AG08395 (cell line): ENCODE measurements around the gene ATP8B3.

Source experiments
- DNase-seq: peaks from one replicate; pipeline ENCODE4 v3.0.0; 2012; ENCODE audit warnings: mixed read lengths, low spot score

Gene ATP8B3, protein sequence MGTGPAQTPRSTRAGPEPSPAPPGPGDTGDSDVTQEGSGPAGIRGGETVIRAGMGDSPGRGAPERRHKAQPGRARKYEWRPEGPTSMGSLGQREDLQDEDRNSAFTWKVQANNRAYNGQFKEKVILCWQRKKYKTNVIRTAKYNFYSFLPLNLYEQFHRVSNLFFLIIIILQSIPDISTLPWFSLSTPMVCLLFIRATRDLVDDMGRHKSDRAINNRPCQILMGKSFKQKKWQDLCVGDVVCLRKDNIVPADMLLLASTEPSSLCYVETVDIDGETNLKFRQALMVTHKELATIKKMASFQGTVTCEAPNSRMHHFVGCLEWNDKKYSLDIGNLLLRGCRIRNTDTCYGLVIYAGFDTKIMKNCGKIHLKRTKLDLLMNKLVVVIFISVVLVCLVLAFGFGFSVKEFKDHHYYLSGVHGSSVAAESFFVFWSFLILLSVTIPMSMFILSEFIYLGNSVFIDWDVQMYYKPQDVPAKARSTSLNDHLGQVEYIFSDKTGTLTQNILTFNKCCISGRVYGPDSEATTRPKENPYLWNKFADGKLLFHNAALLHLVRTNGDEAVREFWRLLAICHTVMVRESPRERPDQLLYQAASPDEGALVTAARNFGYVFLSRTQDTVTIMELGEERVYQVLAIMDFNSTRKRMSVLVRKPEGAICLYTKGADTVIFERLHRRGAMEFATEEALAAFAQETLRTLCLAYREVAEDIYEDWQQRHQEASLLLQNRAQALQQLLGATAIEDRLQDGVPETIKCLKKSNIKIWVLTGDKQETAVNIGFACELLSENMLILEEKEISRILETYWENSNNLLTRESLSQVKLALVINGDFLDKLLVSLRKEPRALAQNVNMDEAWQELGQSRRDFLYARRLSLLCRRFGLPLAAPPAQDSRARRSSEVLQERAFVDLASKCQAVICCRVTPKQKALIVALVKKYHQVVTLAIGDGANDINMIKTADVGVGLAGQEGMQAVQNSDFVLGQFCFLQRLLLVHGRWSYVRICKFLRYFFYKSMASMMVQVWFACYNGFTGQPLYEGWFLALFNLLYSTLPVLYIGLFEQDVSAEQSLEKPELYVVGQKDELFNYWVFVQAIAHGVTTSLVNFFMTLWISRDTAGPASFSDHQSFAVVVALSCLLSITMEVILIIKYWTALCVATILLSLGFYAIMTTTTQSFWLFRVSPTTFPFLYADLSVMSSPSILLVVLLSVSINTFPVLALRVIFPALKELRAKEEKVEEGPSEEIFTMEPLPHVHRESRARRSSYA (N-terminal part only)

GRCh38 chr19:1811942-1812425 is at the start of gene ATP8B3:
Gene ATP8B3, minus strand, starts transcription at chr19:1812276. Its CDS starts 540 bp downstream, at chr19:1811736.
- peak; percentile 99 for DNase-seq

DNA sequence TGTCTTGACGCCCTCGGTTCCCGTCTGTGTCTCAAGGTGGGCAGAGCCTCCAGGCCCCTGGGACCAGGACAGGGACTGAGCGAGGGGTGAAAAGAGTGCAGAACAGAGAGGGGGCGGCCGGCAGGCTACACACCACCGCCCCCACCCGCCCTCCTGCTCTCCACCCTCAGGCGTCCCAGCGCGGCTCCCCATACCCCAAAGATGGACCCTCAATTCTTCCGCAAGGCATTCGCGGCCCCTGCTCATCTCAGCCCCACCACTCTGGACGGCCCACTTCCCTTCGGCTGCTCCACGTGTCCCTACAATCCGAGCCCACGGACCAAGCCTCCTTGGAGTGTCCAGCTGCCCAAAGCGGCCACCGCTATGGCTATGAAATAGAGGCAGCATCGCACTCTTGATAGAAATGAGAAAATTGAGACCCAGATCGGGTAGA is 49.5 kb upstream of the ATP8B3 start:
- DNase-seq: no peak

GRCh38 chr19:1860821-1861598 is 48.9 kb upstream of the ATP8B3 start:
- no peak for DNase-seq

- DNase-seq: peak; percentile 68
These were observed 48.1 kb upstream of the ATP8B3 start for GRCh38 chr19:1860042-1860775.

DNA sequence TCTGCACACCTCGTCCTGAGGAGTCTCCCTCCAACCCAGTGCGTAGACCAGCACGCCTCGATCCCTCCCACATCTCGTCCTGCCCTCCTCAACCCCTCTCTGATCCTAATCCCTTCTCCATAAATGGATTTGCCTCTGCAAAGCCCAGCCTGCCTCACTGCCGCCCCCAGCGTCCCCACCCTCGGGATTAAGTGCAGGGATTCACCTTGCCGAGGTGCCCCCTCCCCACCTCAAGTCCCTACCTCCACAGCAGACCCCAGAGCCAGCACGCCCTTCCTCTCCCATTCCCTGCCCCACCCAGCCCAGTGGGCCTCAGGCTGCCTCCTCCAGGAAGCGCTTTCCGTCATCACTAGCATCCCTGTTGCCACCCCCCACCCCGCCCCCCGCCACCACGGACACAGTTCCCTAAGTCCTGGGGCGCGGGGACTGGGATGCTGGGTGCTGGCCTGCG is 47.3 kb upstream of the ATP8B3 start:
- no peak for DNase-seq

- no peak for DNase-seq
These were observed 46.5 kb upstream of the ATP8B3 start for GRCh38 chr19:1858412-1859081.

- DNase-seq: no peak
These were observed 45.7 kb upstream of the ATP8B3 start for GRCh38 chr19:1857648-1858326.

DNA sequence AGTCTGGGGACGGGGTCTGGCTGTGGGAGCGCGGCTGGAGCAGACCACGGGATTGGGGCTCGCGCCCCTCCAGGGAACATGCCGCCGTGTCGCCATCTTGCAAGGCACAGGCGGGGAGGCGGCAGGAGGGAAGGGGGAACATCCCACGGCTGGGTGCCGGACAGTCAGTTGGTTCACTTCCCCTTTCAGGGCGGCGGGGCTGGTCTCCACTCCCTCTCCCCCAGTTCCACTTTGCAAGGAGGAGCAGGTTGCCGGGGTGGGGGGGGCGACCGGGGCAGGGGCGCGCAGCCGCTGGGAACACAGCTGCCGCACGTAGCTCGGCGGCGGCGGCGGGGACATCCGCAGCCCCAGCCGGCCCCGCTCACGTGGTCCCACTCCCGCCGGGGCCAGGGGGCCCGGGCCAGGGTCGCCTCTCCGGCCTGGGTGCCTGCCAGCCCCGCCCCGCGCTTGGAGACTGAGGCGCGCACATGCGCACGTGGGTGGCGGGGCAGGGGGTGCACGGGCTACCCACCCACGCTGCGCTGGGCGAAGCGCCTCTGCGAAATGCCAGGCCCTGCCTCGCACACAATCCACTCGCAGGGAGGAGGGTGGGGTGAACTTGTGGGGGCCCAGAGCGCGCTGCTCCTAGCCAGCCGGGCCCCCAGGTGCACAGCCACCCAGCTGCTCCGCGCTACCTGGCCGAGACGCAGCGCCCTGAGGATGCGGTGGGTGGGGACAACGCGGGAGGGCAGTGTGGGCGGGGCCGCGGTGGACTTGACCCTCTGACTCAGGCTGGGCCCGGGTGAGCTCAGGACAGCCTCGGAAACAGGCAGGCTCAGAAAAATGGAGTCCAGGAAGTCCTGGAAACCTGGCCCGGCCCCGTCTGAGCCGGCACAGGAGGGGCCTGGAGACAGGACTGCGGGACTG is 44.9 kb upstream of the ATP8B3 start:
- DNase-seq: peak; percentile 84

- no peak for DNase-seq
These were observed 44.2 kb upstream of the ATP8B3 start for GRCh38 chr19:1856345-1856697.

GRCh38 chr19:1855828-1856255 is 43.8 kb upstream of the ATP8B3 start:
- no peak for DNase-seq

DNA sequence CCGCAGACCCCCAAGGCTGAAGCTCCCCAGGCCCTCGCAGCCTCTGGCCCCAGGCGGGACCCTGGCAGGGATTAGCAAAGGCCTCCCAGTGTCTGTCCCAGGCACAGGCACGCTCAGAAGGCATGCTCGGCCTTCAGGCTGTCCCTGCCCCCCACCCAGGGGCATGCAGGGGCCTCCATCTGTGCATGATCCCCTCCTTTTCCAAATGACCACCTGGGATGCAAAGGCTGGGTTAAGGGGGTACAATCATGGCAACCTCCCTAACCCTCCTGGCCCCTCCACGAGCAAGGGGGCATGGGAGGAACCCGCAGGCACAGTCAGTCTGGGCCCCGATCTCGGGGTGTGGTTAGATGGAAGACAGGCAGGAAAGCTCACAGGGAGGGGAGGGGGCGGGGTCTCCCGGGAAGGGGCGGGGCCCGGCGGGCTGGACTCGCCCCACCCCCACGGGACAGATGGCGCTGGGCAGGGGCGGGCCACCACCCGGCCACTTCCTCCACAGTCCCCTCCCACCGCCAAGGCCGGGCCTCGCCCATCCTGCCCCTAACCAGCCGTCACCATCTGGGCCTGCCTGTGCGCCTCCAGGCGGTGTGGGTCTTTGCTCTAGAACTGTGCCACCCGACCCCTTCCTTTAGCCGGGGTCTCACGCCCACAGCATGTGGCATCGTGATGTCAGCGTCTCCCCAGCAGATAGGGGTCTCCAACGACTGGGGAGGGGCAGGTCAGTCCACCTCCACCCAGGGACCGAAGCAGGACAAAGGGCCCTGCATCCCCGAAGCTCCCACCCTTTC is 43.2 kb upstream of the ATP8B3 start:
- DNase-seq: peak; percentile 98

DNA sequence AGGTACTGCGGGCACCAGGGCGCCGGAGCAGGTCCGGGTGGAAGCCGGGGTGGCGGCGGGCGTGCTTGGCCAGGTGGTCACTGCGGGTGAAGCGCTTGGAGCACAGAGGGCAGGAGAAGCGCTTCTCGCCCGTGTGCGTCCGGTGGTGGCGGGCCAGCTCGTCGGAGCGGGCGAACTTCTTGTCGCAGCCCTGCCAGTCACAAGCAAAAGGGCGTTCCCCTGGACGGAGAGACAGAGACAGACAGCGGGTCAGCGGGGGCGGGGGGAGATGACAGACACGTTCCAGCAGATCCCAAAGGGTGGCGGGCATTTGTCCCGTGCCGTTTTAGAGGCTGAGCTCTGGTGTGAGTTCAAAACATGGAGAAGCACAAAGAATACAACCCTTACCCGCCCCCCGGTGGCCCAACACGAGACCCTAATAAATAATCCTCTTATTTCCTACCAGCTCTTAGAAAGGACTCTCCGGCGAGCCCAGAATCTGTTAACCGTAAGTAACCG is 42.5 kb upstream of the ATP8B3 start:
- no peak for DNase-seq

DNA sequence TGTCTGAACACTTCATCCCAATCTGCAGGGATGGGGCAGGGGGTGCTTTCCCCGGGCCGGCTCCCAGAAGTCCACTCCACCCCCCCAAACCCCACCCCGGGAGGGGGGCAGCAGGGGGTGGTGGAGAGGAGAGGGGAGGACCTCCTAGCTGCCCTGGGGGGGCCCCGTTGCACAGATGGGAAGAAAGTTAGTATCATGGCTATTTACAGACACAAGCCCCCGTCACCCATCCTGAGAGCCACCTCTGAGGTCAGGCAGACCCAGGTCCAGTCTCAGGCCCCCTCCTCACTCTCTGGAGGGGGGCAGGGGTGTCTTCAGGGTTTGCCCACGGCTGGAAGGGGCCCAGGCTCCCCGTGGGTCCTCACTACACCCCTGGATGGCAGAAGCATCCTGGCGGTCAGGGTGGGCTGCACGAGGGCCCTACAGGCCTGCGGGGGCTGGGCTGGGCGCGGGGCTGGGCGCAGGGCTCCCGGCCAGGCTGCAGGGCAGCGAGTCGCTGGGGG is 42.0 kb upstream of the ATP8B3 start:
- DNase-seq: no peak

GRCh38 chr19:1853295-1854038 is 41.4 kb upstream of the ATP8B3 start:
- DNase-seq: peak; percentile 85

DNA sequence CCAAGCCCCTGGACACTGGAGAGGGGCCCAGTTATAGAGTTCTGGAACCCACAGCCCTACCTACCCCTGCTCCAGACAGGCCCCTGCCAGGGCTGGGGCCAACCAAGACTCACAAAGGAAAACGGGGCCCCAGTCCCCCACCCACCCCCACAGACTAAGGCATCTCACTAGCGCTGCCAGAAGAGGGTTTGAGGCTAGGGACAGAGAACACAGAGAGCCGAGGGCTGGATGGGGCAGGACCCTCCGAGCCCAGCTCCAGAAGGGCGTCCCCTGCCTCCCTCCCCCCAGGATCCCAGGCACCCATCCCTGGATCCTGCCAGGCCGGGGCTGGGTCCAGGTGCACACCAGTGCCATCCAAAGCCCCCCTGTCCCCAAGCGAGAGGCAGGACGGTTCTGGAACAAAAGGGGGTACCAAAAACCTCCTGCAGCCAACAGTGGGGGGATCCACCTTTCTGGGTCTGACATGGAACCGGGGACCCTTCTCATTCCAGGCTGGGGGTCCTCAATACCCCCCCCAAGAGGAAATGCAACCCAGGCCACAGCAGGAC is 40.6 kb upstream of the ATP8B3 start:
- no peak for DNase-seq
